Measurements from ENCODE around the gene PIGN. TPM values are rescaled to one million over a fixed set of nuclear protein-coding genes. Genes with fewer than 3 reads are reported as not detected.

PIGN gene
- total and polyA plus RNA-seq, 2 of the 8 experiments (the other 6 are each of a cell fraction or from before 2014, with no cell fraction given): 20.9 to 26.3 TPM

GRCh38 chr18:62085756-62086155, 101.1 kb downstream of the PIGN start:
- Histone ChIP-seq H3K79me2 (ENCODE audit: control insufficient read depth in 1 of 2, insufficient read depth in 2 of 2, low read length in 2 of 2) (no peaks in the 10 kb centered on the region), H3K4me2 (ENCODE audit: insufficient read depth in 1 of 2, low read depth in 2 of 2, low read length in 2 of 2) (no peak overlapping the region), H4K5ac (ENCODE audit: insufficient read length, low read depth, low read length) (no peak overlapping the region), H2AFZ (ENCODE audit: low read length) (no peak overlapping the region), H3K9ac (replicated peaks in 1 of 4; ENCODE audit: extremely low read depth in 1 of 4, low read depth in 3 of 4, low read length in 3 of 4) (no peak overlapping the region), H3K4me3 (ENCODE audit: extremely low read depth in 1 of 4, insufficient read depth in 2 of 4, low read depth in 3 of 4, low read length in 4 of 4) (no peak overlapping the region), H2BK20ac (ENCODE audit: low read length) (no peak overlapping the region), H2BK15ac (ENCODE audit: low read length) (no peak overlapping the region), H3K56ac (replicated peaks; ENCODE audit: insufficient read length, low read depth, low read length) (no peak overlapping the region), H4K20me1 (replicated peaks in 1 of 2; ENCODE audit: control insufficient read depth in 1 of 2, insufficient read depth in 2 of 2, low read length in 2 of 2) (no peaks in the 10 kb centered on the region), H3K23ac (ENCODE audit: insufficient read length) (no peak overlapping the region), H2AK5ac (ENCODE audit: low read depth, low read length) (no peak overlapping the region), H2BK5ac (ENCODE audit: low read depth, low read length) (no peak overlapping the region), H2BK120ac (replicated peaks; ENCODE audit: low read depth, low read length) (no peak overlapping the region), H4K8ac (ENCODE audit: extremely low read depth, insufficient read depth, low read length) (no peak overlapping the region), H3K27me3 (replicated peaks in 1 of 4; ENCODE audit: control insufficient read depth in 3 of 4, extremely low read depth in 1 of 4, insufficient read depth in 3 of 4, low read length in 3 of 4) (no peaks in the 10 kb centered on the region), H3K4me1 (replicated peaks in 1 of 4; ENCODE audit: control insufficient read depth in 3 of 4, insufficient read depth in 4 of 4, low read length in 3 of 4) (no peaks in the 10 kb centered on the region), H3K14ac (ENCODE audit: insufficient read length) (no peak overlapping the region), H3K23me2 (ENCODE audit: low read depth, low read length) (no peaks in the 10 kb centered on the region), H3K79me1 (ENCODE audit: low read depth, low read length) (no peaks in the 10 kb centered on the region), H3K36me3 (ENCODE audit: control insufficient read depth in 2 of 4, insufficient read depth in 4 of 4, low read length in 3 of 4) (no peaks in the 10 kb centered on the region), H3K4ac (replicated peaks; ENCODE audit: insufficient read length, low read depth, low read length) (no peak overlapping the region), H3K9me3 (ENCODE audit: insufficient read depth in 2 of 2, low read depth in 1 of 2, low read length in 1 of 2) (no peaks in the 10 kb centered on the region), H2BK12ac (ENCODE audit: low read depth, low read length) (no peak overlapping the region), H4K91ac (replicated peaks; ENCODE audit: insufficient read length, low read length) (no peak overlapping the region), H3K27ac (ENCODE audit: low read depth, low read length) (no peak overlapping the region), H3K18ac (ENCODE audit: extremely low read depth, low read length) (no peak overlapping the region)
- CTCF ChIA-PET (ENCODE audit: partially characterized antibody): no interaction called here
- FAIRE-seq (no peak), DNase-seq (ENCODE audit: low read depth in 1 of 2, low spot score in 2 of 2) (no peak)
- POLR2A ChIA-PET (ENCODE audit: partially characterized antibody): no interaction called here
- 92% methylated on average over 5 of the region's 5 CpGs; no CpG with 5 or more reads in 1 of the 2 experiments for WGBS, 2 experiments (ENCODE audit: extremely low coverage in 1 of 2, insufficient coverage in 1 of 2, insufficient read length in 1 of 2, insufficient replicate concordance in 2 of 2, low coverage in 1 of 2, low lambda C conversion rate in 2 of 2, missing lambda C conversion rate in 1 of 2)
- TF ChIP-seq SIRT6 (IDR thresholded peaks at IDR 0.05; ENCODE audit: low read length): no peak
- TF ChIP-seq HDAC6 (IDR thresholded peaks at IDR 0.05; ENCODE audit: low read depth, low read length): no peak
- TF ChIP-seq ATF3 (IDR thresholded peaks at IDR 0.05; ENCODE audit: insufficient read depth, low read depth, low read length): no peak
- TF ChIP-seq BCL11A (IDR thresholded peaks at IDR 0.05; ENCODE audit: low read depth in 2 of 2, low read length in 2 of 2): no peak
- TF ChIP-seq KDM1A (IDR thresholded peaks at IDR 0.05; ENCODE audit: borderline replicate concordance, low read length): no peak
- TF ChIP-seq RFX5 (IDR thresholded peaks at IDR 0.05; ENCODE audit: borderline replicate concordance, low read depth, low read length): no peak
- TF ChIP-seq POU5F1 (IDR thresholded peaks at IDR 0.05; ENCODE audit: low read depth, low read length): no peak
- TF ChIP-seq SP1 (IDR thresholded peaks at IDR 0.05; ENCODE audit: low read depth, low read length): no peak
- TF ChIP-seq CTCF (IDR thresholded peaks at IDR 0.05; ENCODE audit: control extremely low read depth in 1 of 3, insufficient read depth in 1 of 3, low read depth in 1 of 3, low read length in 3 of 3): no peak
- TF ChIP-seq TEAD4 (IDR thresholded peaks at IDR 0.05; ENCODE audit: low read depth, low read length): no peak
- no peak for TF ChIP-seq TBP (IDR thresholded peaks at IDR 0.05; ENCODE audit: low read depth, low read length)
- TF ChIP-seq GABPA (IDR thresholded peaks at IDR 0.05; ENCODE audit: borderline replicate concordance, insufficient read depth, low read length): no peak

Measured in H1 (cell line).